Liver (tissue), 2 donors: ENCODE measurements around the gene RGS2.

Experiments used
- FOXA2 ChIP-seq: IDR thresholded peaks from 2 replicates; pipeline ENCODE4 v1.6.1; 2016; ENCODE audit warnings: antibody characterized with exemption
- JUND ChIP-seq, 2 donors: IDR thresholded peaks; 2 replicates each; pipeline ENCODE4 v1.6.1; 2016; ENCODE audit warnings: antibody characterized with exemption in 2 of 2
- donor health status: healthy.

- no peak for TF ChIP-seq FOXA2
- no peak for TF ChIP-seq JUND (IDR thresholded peaks at IDR 0.05)
Observed at GRCh38 chr1:192858456-192858855, 49.6 kb downstream of the RGS2 start.
